Parathyroid adenoma (tissue), 2 donors: ENCODE measurements around the gene MYO1D.

Experiments used
- H2AFZ ChIP-seq: fragments of 300-600 bp; sonication (generic); one replicate; pipeline ENCODE4 v1.7.0; 2017; ENCODE audit warnings: antibody characterized with exemption, mild to moderate bottlenecking
- H3K27ac ChIP-seq: fragments of 300-600 bp; sonication (generic); one replicate; pipeline ENCODE4 v1.7.0; 2017
- H3K27me3 ChIP-seq: fragments of 300-600 bp; sonication (generic); one replicate; pipeline ENCODE4 v1.7.0; 2017; ENCODE audit warnings: low read length; ENCODE audit not compliant: control insufficient read depth, insufficient read depth
- H3K36me3 ChIP-seq: fragments of 300-600 bp; sonication (generic); one replicate; pipeline ENCODE4 v1.7.0; 2017; ENCODE audit warnings: low read length; ENCODE audit not compliant: control insufficient read depth, insufficient read depth
- H3K4me1 ChIP-seq: fragments of 300-600 bp; sonication (generic); one replicate; pipeline ENCODE4 v1.7.0; 2017; ENCODE audit warnings: control low read depth
- H3K4me2 ChIP-seq: fragments of 300-600 bp; sonication (generic); one replicate; pipeline ENCODE4 v1.7.0; 2017; ENCODE audit warnings: low read length
- H3K4me3 ChIP-seq: fragments of 300-600 bp; sonication (generic); one replicate; pipeline ENCODE4 v1.7.0; 2017; ENCODE audit warnings: low read depth, low read length
- H3K79me2 ChIP-seq: fragments of 300-600 bp; sonication (generic); one replicate; pipeline ENCODE4 v1.7.0; 2017; ENCODE audit warnings: control low read depth
- H3K9ac ChIP-seq: fragments of 300-600 bp; sonication (generic); one replicate; pipeline ENCODE4 v1.7.0; 2017; ENCODE audit warnings: mild to moderate bottlenecking
- H3K9me3 ChIP-seq: fragments of 300-600 bp; sonication (generic); one replicate; pipeline ENCODE4 v1.7.0; 2017; ENCODE audit warnings: low read length; ENCODE audit not compliant: control insufficient read depth
- CTCF ChIP-seq: fragments of 300-600 bp; sonication (generic); IDR thresholded peaks from one replicate; pipeline ENCODE4 v1.7.0; 2017; ENCODE audit warnings: antibody characterized with exemption, mild to moderate bottlenecking
- donor health status: primary hyperparathyroidism.

MYO1D gene

GRCh38 chr17:32502013-32502412, 374.9 kb downstream of the MYO1D start:
- Histone ChIP-seq H3K4me1 (no peaks in the 10 kb centered on the region), H3K4me3 (no peak overlapping the region), H3K27me3 (no peaks in the 10 kb centered on the region), H2AFZ (no peak overlapping the region), H3K79me2 (no peaks in the 10 kb centered on the region), H3K9ac (no peak overlapping the region), H3K27ac (no peak overlapping the region), H3K9me3 (no peaks in the 10 kb centered on the region), H3K36me3 (no peaks in the 10 kb centered on the region), H3K4me2 (no peak overlapping the region)
- no peak for TF ChIP-seq CTCF

DNA sequence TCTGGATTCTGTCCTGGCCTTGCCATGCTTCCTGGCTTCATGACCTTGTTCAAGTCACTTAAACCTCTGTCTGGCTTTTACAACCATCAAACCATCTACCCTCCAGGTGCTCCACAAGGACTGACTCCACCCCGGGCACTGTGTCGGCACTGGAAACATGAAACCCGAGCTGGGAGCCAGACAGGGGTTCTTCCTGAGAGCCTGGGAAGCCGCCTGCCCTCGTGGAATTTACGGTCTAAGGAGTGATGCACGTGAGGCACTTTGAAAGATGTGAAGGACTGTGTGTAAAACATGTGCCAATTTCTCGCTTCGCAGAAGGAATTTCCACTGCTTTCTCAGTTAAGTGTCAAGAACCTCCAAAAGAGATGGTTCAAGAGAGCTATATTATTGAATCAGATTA, 378.5 kb downstream of the MYO1D start:
- no peak overlapping the region for H3K4me2 ChIP-seq
- H3K4me1 ChIP-seq: no peaks in the 10 kb centered on the region
- no peaks in the 10 kb centered on the region for H3K79me2 ChIP-seq
- no peak overlapping the region for H2AFZ ChIP-seq
- H3K27me3 ChIP-seq: no peaks in the 10 kb centered on the region
- no peak overlapping the region for H3K27ac ChIP-seq
- TF ChIP-seq CTCF: no peak
- H3K9me3 ChIP-seq: no peaks in the 10 kb centered on the region
- H3K36me3 ChIP-seq: no peaks in the 10 kb centered on the region
- no peak overlapping the region for H3K4me3 ChIP-seq
- no peak overlapping the region for H3K9ac ChIP-seq

GRCh38 chr17:32497431-32498205, 379.3 kb downstream of the MYO1D start:
- Histone ChIP-seq H3K27me3 (no peaks in the 10 kb centered on the region), H3K4me2 (no peak overlapping the region), H3K36me3 (no peaks in the 10 kb centered on the region), H3K27ac (no peak overlapping the region), H2AFZ (no peak overlapping the region), H3K4me1 (no peaks in the 10 kb centered on the region), H3K4me3 (no peak overlapping the region), H3K9me3 (no peaks in the 10 kb centered on the region), H3K79me2 (no peaks in the 10 kb centered on the region), H3K9ac (no peak overlapping the region)
- no peak for TF ChIP-seq CTCF

- H3K4me1 ChIP-seq: no peaks in the 10 kb centered on the region
- H3K9me3 ChIP-seq: no peaks in the 10 kb centered on the region
- no peak overlapping the region for H3K9ac ChIP-seq
- H3K4me2 ChIP-seq: no peak overlapping the region
- H3K79me2 ChIP-seq: no peaks in the 10 kb centered on the region
- H3K4me3 ChIP-seq: no peak overlapping the region
- H3K27me3 ChIP-seq: no peaks in the 10 kb centered on the region
- H3K36me3 ChIP-seq: no peaks in the 10 kb centered on the region
- TF ChIP-seq CTCF: no peak
- no peak overlapping the region for H3K27ac ChIP-seq
- H2AFZ ChIP-seq: no peak overlapping the region
Measured at GRCh38 chr17:32496395-32497073, 380.4 kb downstream of the MYO1D start.
